Stimulated activated CD8-positive, alpha-beta memory T cell treated with anti-CD3 and anti-CD28 coated beads, Interleukin-15, amount 100 ng/mL, for 48 hours (primary cell): ENCODE results near the gene HAUS7.

Source experiments
- DNase-seq, 2 donors: peaks; one replicate each; pipeline ENCODE4 v3.0.0-alpha.2; 2020; ENCODE audit warnings: low read depth in 2 of 2

HAUS7 gene

GRCh38 chrX:153470411-153471363 lies at the start of gene HAUS7:
Gene HAUS7 (minus strand): TSS chrX:153470576. CDS start chrX:153470557, 19 bp downstream.
- peak; percentile 73 to 75 for DNase-seq

GRCh38 chrX:153519569-153520286 lies 49.4 kb upstream of the HAUS7 start:
- DNase-seq = no peak

- DNase-seq = no peak
Observed at GRCh38 chrX:153517946-153518834, 47.8 kb upstream of the HAUS7 start.

- DNase-seq = no peak
Observed at GRCh38 chrX:153517423-153517822, 47.0 kb upstream of the HAUS7 start, which contains the start of gene ATP2B3. Gene ATP2B3 (plus strand): TSS chrX:153517642. CDS start chrX:153536248, 18,606 bp downstream.

GRCh38 chrX:153516073-153516472 lies 45.7 kb upstream of the HAUS7 start:
- no peak for DNase-seq

- DNase-seq = no peak
Observed at GRCh38 chrX:153515435-153515834, 45.1 kb upstream of the HAUS7 start.

- no peak for DNase-seq
Observed at GRCh38 chrX:153514259-153514658, 43.9 kb upstream of the HAUS7 start.

GRCh38 chrX:153513265-153513664 lies 42.9 kb upstream of the HAUS7 start:
- no peak for DNase-seq

- no peak for DNase-seq
Observed at GRCh38 chrX:153512501-153512893, 42.1 kb upstream of the HAUS7 start.

GRCh38 chrX:153511784-153512500 lies 41.6 kb upstream of the HAUS7 start:
- no peak for DNase-seq

GRCh38 chrX:153510383-153510782 lies 40.0 kb upstream of the HAUS7 start:
- DNase-seq = no peak

- no peak for DNase-seq
Observed at GRCh38 chrX:153509592-153509991, 39.2 kb upstream of the HAUS7 start.

- DNase-seq = peak; percentile 64 to 66
Observed at GRCh38 chrX:153507484-153508178, 37.3 kb upstream of the HAUS7 start.

- DNase-seq = no peak
Observed at GRCh38 chrX:153505361-153505760, 35.0 kb upstream of the HAUS7 start.

- DNase-seq = no peak
Observed at GRCh38 chrX:153504445-153505016, 34.2 kb upstream of the HAUS7 start.

GRCh38 chrX:153502796-153503195 lies 32.4 kb upstream of the HAUS7 start:
- DNase-seq = no peak

- DNase-seq = no peak
Observed at GRCh38 chrX:153502131-153502530, 31.8 kb upstream of the HAUS7 start.

GRCh38 chrX:153501530-153501929 lies 31.2 kb upstream of the HAUS7 start:
- no peak for DNase-seq

GRCh38 chrX:153500676-153501280 lies 30.4 kb upstream of the HAUS7 start:
- no peak for DNase-seq

GRCh38 chrX:153499876-153500275 lies 29.5 kb upstream of the HAUS7 start:
- DNase-seq = no peak
